ENCODE results near the gene TSPAN4.

Gene TSPAN4

DNA sequence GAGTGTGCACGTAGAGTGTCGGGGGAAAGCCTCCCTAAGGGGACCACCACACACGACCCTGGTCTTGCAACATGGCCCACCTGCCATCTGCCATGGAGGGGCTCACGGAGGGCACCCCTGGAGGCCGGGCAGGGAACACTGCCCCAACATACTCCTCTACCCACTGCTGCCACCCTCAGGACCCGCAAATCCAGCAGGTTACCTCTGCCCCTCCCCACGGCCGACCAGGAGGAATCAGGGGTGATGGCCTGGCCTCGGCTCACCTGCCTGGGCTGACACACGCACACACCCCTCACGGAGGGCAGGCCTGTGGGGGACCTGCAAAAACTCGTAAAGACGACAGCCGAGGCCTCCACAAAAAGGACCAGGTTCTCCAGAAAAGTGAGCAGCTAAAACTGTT is 37.8 kb downstream of the TSPAN4 start:
- H3K4me3 ChIP-seq (ENCODE audit: low read depth, low read length): no peak overlapping the region
- TF ChIP-seq, protein P1, sequence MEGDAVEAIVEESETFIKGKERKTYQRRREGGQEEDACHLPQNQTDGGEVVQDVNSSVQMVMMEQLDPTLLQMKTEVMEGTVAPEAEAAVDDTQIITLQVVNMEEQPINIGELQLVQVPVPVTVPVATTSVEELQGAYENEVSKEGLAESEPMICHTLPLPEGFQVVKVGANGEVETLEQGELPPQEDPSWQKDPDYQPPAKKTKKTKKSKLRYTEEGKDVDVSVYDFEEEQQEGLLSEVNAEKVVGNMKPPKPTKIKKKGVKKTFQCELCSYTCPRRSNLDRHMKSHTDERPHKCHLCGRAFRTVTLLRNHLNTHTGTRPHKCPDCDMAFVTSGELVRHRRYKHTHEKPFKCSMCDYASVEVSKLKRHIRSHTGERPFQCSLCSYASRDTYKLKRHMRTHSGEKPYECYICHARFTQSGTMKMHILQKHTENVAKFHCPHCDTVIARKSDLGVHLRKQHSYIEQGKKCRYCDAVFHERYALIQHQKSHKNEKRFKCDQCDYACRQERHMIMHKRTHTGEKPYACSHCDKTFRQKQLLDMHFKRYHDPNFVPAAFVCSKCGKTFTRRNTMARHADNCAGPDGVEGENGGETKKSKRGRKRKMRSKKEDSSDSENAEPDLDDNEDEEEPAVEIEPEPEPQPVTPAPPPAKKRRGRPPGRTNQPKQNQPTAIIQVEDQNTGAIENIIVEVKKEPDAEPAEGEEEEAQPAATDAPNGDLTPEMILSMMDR (IDR thresholded peaks at IDR 0.05; ENCODE audit: low read depth, low read length): no peak

DNA sequence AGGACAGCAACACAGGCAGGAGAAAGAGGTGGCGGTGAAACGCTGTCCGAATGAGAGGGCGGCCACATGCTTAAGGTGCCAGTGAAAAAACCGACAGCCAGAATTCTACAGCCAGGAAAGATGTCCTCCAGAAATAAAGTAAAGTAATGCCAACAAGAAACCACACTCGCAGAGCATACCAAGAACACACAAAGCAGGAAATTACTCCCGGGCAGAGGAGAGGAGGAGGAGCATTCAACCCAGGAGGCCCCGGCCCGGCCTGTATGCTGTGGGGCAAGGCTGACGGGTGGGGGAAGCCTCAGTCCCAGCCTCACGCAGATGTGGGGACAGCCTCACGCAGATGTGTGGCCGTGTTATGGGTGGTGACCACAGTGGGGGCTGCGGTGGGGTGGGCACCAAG is 39.9 kb downstream of the TSPAN4 start:
- TF ChIP-seq, protein P1 (IDR thresholded peaks at IDR 0.05; ENCODE audit: low read depth, low read length): no peak
- no peak overlapping the region for H3K4me3 ChIP-seq (ENCODE audit: low read depth, low read length)

DNA sequence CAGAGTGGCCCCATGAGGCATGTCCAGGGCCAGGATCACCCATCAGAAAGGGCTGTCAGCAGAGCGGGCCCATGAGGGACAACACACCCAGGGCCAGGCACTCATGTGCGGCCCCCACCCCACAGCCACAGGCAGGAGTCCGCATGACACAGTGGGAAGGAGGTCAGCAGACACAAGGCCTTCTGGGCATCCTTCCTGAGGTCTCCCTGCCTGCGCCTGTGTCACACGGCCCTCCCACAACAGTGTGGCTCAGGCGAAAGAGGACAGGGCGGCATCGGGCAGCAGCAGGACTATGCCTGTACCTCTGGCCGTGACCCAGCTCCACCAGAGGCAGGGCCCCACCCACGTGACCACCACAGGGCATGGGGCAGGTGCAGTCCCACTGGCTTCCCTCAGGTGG is 40.9 kb downstream of the TSPAN4 start:
- TF ChIP-seq, protein P1 (IDR thresholded peaks at IDR 0.05; ENCODE audit: low read depth, low read length): no peak
- H3K4me3 ChIP-seq (ENCODE audit: low read depth, low read length): no peak overlapping the region

DNA sequence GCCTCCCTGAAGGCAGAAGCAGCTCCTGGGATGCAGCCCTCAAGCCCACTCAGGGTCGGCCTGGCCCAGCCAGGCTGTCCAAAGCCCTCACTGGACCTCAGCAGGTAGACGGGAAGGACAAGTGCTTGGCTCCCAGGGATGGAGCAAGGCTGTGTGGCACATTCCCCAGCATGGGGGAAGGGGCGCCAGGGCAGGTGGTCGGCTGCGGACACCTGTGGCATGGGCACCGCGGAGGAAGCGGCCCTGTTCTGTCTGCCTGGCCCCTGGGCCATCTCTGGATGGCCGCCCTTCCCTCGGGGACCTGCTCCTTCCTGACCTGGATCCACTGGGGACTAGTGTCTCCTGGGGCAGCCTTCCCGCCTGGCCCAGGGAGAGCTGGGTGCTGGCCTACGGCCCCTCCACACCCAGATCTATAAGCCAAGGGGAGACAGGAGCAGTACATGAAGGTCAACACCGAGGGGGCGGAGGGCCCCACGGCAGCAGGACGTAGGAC is 42.0 kb downstream of the TSPAN4 start:
- TF ChIP-seq, protein P1 (IDR thresholded peaks at IDR 0.05; ENCODE audit: low read depth, low read length): no peak

DNA sequence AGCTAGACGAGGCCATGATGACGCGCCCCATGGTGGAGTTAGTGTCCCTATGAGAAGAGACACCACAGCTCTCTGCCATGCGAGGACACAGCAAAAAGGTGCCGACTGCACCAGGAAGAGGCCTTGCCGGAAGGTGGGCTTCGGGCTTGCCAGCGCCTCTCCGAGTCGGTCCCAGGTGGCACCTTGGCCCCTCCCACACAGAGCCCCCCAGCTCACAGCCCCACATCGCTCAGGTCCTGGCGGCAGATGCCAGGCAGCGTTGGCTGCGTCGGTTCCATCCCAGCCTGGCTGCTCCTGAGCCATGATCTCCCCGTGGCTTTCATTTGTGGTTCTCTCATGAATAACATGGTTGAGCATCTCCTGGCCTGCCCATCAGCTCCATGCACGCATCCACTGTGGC is 43.9 kb downstream of the TSPAN4 start:
- H3K4me3 ChIP-seq (ENCODE audit: low read depth, low read length): no peak overlapping the region
- TF ChIP-seq, protein P1 (IDR thresholded peaks at IDR 0.05; ENCODE audit: low read depth, low read length): no peak

More for the DNA sequence above, 42.0 kb downstream of the TSPAN4 start:
- no peak overlapping the region for H3K4me3 ChIP-seq (ENCODE audit: low read depth, low read length)

DNA sequence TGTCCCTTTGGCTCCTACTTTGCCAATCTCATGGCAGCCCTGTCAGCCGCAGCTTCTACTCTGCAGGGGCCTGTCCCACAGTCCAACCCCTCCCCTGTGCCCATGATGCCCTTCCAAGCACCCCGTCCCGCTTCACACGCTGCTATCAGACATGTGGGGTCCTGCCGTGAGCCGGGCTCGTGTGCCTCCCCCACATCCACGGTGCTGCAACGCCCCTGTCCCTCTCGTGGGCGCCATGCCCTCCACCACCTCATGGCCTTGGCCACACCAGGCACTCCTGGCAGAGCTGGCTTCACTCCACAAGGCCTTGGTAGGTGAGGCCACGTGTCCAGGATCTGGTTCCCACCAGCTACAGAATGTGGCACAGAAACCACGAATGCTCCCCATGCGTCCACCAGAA is 44.9 kb downstream of the TSPAN4 start:
- no peak overlapping the region for H3K4me3 ChIP-seq (ENCODE audit: low read depth, low read length)
- TF ChIP-seq, protein P1 (IDR thresholded peaks at IDR 0.05; ENCODE audit: low read depth, low read length): no peak

DNA sequence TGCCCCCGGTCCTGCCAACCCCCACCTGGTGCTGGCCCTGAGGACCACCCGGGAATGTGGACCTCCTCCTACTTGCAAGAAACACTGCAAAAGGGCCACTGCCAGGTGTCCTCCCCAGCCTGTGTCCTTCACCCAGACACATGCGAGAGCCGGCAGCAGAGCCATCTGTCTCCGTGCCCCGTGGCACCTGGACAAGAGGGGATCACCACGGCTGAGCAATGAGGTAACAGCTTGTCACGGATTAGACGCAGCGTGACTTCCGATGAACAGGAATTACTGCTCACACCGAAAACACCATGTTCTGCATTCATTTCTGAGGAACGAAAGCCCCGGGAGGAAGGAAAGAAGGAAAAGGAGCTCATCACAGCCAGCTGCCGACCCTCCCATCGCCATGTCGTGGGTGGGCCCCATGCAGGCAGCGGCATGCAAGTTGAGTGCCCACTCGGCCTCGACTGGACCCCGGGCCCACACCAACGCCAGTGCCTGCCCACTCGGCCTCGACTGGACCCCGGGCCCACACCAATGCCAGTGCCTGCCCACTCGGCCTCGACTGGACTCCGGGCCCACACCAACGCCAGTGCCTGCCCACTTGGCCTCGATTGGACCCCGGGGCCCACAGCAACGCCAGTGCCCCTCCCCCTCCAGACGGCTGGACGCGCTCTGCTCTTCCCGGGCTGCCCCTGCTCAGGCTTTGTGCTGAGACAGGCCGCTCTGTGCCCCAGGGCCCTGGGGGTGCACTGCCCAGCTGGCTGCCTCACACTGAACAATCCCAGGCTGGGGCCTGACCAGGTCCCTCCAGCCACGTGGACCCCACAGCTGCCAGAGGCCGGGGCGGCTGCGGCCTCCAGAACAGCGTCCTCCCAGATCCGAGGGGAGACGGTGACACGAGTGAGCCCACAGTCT is 45.9 kb downstream of the TSPAN4 start:
- H3K4me3 ChIP-seq (ENCODE audit: low read depth, low read length): no peak overlapping the region
- TF ChIP-seq, protein P1 (IDR thresholded peaks at IDR 0.05; ENCODE audit: low read depth, low read length): no peak

All from WI38 (cell line).